ENCODE data around the gene TMC7.
"Not testable (repeated sequence)": the region's sequence is repeated elsewhere in the genome, so short reads cannot be mapped to it uniquely, and the experiment has no call there.

TMC7 gene

DNA sequence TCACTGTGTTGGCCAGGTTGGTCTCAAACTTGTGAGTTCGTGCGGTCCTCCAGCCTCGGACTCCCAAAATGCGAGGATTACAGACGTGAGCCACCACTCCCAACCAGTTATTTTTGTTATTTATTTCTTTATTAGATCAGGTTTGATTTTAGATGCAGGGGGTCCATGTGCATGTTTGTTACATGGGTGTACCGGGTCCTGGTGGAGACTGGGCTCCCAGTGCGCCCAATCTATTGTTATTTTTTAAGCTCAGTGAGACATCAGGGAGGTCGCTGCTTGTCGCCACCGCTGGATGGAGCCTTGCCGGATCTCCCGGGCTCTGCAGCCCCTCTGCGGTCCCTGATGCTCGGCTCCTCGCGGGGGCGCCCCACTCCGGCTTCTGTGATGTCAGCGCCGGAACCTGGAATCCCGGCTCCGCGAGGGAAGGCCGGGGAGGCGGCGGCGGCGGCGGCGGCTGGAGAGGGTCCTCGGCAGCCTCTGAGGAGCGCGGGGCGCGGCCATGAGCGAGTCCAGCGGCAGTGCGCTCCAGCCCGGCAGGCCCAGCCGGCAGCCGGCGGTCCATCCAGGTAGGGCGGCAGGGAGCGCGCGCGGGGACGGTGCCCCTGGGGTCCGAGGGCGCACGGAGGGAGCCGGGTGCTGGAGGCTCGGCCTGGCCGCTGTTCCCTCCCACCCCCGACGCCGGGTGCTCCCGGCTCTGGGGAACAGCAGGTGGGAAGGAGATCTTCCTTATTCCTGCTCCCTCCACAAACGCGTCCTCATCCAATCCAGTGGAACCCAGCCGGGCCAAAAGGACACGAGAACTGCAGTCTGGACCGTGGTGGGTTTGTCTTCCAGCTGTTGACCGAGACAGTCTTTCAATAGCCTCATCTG is at the start of gene TMC7:
TMC7 (plus strand) TSS at position 370 of the 870 bp plus-strand sequence; CDS start at position 500, 130 bp downstream.
- DNase-seq, result peak in 13 of 14 donors; percentile 36 to 88 (median 76)

DNA sequence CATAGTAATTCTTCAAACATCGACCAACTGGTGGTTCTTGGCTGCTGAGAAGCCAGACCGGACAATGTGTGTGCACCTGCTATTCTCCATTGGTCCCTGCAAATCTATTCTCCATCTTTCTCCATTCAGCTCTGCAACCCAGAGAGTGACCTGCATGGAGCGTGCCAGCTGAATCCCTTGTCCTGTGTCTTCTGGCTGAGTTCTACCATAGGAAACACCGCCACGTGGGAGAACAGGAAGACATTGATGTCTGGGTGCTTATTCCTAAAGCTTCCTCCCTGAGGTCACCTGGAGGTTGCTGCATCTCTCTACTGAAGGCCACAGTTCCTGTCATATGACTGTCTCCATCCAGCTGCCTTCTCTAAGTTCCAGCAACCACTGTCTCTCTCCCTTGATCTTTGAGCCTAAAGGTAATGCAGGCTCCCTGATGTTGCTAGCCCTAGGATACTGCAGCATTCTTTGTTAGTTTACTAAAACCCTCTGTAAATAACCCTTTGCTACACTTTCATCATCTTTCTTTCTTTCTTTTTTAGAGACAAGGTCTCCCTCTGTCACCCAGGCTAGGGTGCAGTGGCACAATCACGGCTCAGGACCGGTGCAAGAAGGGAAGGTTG is 46.9 kb upstream of the TMC7 start:
- no peak for DNase-seq

DNA sequence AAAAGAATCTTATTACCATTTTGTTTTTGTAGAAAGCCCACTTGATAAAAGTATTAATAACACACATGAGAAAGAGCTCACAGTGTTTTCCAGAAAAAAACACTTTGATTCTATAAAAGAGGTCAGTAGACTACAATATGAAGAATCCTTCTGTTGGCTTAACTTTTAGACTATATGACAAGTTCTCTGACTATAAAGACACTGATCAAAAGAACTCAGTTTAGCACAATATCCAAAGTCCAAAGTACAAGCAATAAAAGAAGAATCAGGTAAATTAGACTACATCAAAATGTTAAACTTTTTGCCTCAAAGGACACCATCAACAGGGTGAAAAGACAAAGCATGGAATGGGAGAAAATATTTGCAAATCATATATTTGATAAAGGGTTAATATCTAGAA is 46.3 kb upstream of the TMC7 start:
- no peak for DNase-seq

DNA sequence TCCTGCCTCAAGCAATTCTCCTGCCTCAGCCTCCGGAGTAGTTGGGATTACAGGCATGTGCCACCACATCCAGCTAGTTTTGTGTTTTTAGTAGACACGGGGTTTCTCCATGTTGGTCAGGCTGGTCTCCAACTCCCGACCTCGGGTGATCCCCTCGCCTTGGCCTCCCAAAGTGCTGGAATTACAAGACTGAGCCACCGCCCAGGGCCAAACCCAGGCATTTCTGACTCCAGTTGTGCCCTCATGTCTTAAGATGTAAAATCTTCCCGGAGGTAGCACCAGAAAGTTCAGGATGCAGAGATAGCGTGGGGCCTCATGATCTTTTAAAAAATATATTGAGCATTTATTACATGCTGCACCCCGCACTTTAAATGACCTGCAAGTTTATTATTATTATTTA is 44.7 kb upstream of the TMC7 start:
- DNase-seq, result no peak

DNA sequence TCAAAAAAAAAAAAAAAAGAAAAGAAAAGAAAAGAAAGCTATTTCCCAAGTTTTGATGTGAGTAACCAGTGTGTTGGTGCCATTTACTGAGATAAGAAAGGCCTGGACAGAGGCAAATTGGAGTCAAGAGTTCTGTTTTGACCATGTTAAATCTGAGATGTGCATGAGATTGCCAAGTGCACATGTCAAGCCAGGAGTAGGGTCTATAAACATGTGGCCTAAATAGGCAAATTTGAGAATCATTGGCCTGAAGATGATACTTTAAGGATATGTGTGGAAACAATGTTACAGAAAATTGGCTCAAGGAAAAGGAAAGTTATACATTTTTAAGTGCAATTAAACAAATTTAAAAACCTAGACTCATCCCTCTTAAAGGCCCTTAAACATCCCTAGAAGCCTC is 42.3 kb upstream of the TMC7 start:
- no peak for DNase-seq

DNA sequence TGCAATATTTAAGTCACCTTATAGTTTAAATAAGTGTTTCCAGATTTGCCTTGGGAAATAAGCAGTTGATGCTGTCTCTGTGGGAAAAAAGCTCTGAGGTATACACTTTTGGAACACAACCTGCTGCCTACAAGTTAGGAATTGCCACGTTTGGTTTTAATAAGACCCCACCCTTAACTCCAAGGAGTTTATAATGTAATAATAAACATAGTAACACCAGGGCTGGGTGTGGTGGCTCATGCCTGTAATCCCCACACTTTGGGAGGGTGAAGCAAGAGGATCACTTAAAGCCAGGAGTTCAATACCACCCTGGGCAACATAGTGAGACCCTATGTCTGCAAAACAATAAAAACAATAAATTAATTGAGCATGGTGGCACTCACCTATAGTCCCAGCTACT is 41.7 kb upstream of the TMC7 start:
- DNase-seq, result no peak

DNA sequence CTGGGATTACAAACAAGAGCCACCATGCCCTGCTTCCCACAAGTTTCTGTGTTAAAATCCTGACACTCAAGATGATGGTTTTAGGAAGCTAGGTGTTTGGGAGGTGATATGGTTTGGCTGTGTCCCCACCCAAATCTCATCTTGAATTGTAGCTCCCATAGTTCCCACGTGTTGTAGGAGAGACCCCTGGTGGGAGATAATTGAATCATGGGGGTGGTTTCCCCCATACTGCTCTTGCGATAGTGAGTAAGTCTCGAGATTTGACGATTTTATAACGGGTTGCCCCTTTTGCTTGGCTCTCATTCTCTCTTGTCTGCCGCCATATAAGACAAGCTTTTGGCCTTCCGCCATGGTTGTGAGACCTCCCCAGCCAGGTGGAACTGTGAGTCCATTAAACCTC is 40.3 kb upstream of the TMC7 start:
- no peak for DNase-seq

DNA sequence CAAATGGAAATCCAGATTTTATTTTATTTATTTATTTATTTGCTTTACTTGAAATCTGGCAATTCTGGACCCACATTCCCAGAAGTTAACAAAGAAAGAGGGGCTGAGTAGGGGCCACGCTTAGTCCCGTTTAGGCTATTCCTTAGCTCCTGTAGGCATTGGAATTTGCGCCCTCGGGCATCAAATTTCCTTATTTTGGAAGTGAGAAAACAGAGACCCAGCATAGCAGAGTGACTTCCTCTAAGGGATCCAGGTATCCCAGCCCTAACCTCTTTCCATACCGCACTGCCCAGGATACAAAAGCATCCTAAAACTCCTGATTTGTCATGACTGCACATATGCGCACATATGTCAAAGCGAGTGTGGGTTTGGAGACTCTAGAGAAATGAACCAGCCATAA is 38.5 kb upstream of the TMC7 start:
- DNase-seq, result no peak

DNA sequence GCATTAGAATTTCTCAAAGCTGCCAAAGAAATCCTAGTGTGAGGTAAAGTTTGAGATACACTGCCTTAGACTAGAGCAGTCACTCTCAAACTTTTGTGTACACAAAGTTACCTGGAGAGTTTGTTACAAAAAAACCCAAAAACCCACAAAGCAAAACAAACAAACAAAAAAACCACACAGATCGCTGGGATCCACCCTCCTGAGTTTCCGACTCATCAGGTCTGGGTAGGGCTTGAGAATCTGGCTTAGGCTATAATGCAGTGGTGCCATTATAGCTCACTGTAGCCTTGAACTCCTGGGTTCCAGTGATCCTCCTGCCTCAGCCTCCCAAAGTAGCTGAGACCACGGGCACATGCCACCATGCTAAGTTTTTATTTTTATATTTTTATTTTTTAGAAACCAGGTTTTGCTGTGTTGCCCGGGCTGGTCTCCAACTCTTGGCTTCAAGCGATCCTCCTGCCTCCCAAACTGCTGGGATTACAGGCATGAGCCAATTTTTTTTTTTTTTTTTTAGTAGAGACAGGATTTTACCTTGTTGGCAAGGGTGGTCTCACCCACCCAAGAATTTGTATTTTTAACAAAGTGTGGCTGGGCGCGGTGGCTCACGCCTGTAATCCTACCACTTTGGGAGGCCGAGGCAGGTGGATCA is 35.2 kb upstream of the TMC7 start:
- peak in 1 of 14 donors; percentile 12 for DNase-seq

DNA sequence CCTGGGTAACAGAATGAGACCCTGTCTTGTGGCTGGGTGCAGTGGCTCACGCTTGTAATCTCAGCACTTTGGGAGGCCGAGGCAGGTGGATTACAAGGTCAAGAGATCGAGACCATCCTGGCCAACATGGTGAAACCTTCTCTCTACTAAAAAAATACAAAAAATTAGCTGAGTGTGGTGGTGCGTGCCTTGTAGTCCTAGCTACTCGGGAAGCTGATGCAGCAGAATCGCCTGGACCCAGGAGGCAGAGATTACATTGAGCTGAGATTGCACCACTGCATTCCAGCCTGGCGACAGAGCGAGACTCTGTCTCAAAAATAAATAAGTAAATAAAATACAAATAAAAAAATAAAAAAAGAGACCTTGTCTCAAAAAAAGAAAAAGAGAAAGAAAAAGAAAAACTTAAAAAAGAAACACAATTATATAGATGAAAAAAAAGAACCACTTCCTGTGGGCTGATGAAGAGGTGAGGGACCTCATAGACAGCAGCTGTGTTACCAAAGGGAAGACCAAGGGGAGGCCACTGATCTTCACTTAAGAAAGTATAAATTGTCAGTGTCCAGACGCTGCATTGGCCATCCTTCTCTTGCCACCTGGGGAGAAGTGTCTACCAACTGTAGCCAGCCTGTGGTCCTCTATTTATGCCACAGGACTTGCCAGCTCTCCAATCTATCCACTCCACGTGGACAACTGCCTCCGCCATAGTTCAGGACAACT is 33.1 kb upstream of the TMC7 start:
- no peak for DNase-seq

DNA sequence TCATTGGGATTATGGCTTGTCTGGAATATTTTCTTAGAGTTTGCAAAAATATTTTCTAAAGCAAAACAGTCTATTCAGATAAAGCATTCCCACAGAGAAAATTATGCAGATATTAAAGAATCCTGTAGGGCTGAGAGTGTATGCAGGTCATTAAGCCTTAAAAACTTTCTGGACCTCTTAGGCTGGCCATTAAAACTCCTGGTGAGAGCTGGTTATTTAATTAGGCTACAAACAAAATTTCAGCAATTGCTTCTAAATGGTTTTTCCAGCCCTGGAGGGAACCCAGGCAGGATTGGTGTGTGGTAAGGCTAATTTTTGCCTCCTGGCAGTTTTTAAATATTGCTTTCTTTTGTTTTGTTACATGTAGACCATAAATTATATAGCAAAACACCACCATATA is 30.2 kb upstream of the TMC7 start:
- no peak for DNase-seq

DNA sequence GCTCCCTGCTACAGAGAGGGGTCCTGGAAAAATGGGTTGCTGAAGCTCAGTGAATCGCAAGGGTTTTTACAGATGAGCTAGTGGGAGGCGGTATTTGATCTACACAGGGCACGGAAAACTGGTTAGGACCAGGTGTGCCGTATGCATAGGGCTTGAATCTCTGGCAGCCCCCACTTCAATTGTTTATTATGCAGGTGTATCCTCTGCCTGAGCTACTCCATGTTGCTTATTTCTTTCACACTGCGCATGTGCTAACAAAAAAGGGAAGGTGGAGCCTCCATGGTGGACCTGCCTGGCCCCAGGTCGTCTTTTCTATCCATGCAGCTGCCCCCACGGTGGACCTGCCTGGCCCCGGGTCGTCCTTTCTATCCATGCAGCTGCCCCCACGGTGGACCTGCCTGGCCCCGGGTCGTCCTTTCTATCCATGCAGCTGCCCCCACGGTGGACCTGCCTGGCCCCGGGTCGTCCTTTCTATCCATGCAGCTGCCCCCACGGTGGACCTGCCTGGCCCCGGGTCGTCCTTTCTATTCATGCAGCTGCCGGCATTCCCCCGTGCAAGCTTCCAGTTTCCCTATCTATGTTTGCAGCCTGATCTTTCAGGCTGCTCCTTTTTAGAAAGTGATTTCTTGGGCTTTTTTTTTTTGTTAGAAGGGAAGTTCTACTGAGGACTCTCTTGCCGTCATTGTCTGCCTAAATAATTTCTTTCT is 27.7 kb upstream of the TMC7 start:
- DNase-seq, result not testable (repeated sequence)

DNA sequence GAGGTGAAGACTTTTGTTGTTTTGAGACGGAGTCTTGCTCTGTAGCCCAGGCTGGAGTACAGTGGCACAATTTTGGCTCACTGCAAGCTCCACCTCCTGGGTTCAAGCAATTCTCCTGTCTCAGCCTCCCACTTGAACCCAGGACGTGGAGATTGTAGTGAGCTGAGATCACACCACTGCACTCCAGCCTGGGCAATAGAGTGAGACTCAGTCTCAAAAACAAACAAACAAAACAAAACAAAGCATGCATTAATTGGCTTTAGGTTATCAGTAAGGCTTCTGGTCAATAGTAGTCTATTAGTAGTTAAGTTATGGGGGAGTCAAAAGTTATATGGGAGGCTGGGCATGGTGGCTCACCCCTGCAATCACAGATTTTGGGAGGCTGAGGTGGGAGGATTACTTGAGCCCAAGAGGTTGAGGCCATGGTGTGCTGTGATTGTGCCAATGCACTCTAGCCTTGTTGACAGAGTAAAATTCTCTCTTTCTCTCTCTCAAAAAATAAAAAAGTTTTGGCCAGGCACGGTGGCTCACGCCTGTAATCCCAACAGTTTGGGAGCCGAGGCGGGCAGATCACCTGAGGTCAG is 27.0 kb upstream of the TMC7 start:
- DNase-seq, result not testable (repeated sequence)

DNA sequence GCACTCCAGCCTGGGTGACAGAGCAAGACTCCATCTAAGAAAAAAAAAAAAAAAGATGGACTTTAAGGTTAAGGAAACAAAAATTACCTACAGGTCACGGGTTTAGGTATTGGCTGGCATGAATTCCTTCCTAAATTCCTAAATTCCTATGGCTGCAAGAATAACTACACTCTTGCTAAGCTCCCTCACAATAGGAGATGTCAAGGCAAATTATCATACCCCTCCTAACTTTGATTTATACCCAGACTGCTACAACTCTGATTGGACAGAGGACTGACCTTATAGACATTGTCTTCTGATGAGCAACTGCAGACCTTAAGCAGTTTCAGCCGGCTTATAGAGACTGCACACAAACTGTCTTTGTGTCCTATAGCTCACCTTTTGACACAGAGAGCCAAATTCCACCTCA is 25.1 kb upstream of the TMC7 start:
- DNase-seq, result no peak

DNA sequence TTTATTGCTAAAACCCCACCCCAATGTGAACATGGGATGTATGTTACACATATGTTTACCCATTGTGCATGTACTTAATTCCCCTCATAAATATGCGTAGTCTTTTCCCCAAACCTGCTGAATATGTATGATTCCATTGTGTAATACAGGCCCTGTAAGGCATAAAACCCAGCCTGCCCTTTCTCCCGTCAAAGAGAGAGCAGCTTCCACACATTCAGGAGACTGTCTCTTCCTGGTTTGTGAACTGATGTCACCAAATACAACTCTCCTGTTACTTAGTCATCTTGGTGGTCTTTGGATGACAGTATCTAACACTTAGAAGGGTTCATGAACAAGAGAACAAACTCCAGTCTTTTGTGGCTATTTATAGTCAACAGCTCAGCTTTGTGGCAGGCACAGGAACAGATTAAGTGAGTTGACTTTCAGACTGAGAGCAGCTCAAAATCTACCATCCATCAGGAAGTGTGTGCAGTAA is 24.7 kb upstream of the TMC7 start:
- DNase-seq, result no peak

DNA sequence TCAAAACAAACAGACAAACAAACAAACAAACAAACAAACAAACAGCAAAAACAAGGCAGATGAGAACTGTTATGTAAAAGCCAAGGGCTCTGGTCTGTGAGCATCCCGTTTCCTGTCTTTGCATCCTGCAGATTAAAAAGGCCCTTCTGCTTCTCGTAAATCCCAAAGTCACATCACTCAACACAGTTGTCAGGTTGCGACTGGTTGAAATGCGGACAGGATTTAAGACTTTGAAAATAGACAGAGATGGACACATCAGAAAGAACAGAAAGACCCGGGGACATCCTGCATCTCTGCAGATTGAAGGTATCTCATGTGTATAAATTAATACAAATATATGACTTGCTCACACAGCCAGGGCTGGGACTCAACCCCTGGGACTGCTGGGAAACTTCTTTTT is 18.2 kb upstream of the TMC7 start:
- no peak for DNase-seq

DNA sequence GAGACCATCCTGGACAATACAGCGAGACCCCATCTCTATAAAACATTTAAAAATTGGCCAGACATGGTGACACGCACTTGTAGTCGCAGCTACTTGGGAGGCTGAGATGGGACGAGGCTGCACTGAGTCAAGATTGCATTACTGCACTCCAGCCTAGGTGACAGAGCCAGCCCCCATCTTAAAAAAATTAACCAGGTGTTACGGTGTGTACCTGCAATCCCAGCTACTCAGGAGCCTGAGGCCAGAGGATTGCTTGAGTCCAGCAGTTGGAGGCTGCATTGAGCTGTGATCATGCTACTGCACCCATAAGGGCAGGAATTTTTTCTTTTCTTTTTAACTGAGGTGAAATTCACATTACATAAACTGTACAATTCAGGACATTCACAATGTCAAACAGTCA is 16.9 kb upstream of the TMC7 start:
- no peak for DNase-seq

DNA sequence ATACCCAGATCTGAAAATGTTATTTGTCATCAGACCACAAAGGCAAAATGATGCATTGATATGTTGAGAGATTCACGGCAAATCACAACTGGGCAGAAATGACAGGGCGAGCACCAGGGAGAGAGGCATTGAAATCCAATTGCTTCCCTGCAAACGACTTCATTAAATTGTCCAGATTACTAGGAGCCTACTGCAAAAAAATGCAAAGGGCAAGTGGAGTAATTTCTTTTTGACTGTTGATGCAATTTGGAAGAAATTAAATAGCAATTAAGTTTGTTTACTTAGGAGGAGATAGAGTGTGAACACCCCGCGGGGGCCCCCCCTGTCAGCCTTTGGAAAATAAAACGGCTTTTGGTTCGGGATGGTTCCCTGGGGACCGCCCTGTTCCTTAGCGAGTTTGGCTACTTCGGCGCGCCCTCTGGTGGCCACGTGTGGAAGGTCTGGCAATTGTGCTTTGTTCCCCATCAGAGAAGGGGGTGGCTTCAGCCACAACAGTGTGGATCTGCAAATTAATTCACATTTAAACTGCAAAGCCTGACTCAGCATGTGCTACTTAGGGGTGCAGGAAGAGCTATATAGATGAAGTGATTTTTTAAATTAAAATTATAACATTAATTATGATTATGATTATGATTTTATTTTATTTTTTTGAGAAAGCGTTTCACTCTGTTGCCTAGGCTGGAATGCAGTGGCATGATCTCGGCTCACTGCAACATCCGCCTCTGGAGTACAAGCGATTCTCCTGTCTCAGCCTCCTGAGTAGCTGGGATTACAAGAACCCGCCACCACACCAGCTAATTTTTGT is 14.5 kb upstream of the TMC7 start:
- peak; percentile 11 to 86 (median 69) for DNase-seq

DNA sequence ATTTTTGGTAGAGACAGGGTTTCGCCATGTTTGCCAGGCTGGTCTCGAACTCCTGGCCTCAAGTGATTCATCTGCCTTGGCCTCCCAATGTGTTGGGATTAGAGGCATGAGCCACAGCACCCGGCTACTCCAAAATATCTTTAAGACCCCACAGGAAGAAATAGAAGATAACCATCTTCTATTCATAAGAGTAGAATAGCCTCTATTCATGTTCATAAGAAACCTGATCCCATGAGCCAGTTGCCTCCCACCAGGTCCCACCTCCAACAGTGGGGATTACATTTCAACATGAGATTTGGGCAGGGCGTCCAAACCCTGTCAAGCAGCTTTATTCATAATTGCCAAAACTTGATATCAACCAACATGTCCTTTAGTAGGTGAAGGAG is 13.9 kb upstream of the TMC7 start:
- DNase-seq, result no peak

DNA sequence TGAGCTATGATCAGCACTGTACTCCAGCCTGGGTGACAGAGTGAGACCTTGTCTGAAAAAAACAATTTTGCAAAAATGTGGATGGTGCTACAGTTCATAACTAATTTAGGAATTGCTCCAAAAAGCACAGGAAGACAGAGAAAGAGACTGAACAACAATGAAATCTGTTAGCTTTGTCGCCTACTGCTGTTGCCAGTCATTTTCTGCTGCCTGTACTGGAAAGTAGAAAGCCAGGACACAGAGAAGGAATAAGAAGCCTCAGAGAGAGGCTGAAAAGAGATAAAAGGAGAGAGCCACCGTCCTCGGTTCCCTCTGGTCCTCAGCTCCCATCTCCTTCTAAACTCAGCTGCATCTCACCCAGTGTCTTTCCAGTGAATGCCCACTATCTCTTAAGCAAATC is 8.6 kb upstream of the TMC7 start:
- DNase-seq, result peak in 1 of 14 donors; percentile 47

DNA sequence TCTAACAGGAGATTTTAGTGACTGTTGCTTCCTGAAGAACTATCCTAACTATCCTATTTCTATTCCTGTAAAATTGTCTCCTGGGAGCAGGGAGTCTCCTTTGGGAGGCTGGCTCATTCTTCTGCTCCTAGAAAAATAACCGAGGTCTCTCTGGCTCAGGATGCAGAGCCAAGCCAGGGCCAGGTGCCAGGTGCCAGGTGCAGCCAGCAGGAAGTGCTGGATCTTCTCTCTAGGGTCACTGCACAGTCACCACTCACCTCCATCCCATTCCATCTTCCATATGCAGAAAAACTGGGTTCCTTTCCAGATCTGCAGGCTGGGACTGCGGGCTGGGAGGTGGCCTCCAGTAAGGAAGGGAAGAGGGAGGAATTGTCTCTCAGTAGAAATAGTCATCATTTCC is 3.8 kb upstream of the TMC7 start:
- peak in 2 of 14 donors; percentile 47 to 95 for DNase-seq

All from C1 segment of cervical spinal cord (tissue), 14 donors.